ENCODE results near the gene KIF26B.

Gene KIF26B

DNA sequence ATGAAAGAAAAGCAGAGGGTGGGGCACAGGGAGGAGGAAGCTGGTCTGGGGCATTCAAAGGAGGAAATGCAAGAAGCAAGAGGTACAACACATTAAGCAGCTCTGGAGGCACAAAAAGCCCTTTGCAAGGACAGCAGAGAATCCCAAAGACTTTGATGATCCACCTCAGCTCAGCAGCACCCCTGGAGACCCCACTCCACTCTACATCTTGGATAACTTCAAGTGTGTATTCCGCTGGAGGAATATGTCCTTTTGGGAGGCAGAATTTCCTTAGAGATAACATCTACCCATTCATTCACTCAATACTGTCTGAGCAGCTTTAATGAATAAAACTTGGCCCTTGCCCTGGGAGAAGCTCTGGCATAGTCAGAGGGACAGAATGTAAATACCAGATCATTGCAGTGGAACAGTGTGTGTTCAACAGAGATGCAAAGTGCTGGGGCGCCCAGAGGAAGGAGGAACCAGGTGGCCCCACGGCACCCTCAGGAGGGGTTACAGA lies 599.7 kb downstream of the KIF26B start:
- H3K4me1 ChIP-seq: 0 out of 20 replicates have a peak, but pooled peaks cover 0 to 5% (median 0%) of the 10 kb centered on the region in 10 experiments
- H3K27ac ChIP-seq: no peak overlapping the region
- H3K36me3 ChIP-seq: peaks cover 0 to 5% (median 0%) of the 10 kb centered on the region in 11 experiments; a peak in 3 of 22 replicates
- no peak for TF ChIP-seq Cebpa-rat (IDR thresholded peaks at IDR 0.05)
- H3K27me3 ChIP-seq: no peaks in the 10 kb centered on the region
- peaks cover 5 to 27% (median 19%) of the 10 kb centered on the region in 11 experiments; a peak in 15 of 22 replicates for H3K9me3 ChIP-seq (replicated peaks in 1 of 11)
- no peak overlapping the region for H3K4me2 ChIP-seq
- H3K9ac ChIP-seq: no peak overlapping the region
- H4K20me1 ChIP-seq: no peaks in the 10 kb centered on the region
- no peak overlapping the region for H3K4me3 ChIP-seq
